ENCODE measurements around the gene ARMC2.
"Not testable (repeated sequence)": the region's sequence is repeated elsewhere in the genome, so short reads cannot be mapped to it uniquely, and the experiment has no call there.

The ARMC2 gene

GRCh38 chr6:108840919-108841318 lies 7.3 kb upstream of the ARMC2 start:
- H3K27me3 Mint-ChIP-seq = peaks cover 5% of the 10 kb centered on the region
- H3K9me3 Mint-ChIP-seq = no peaks in the 10 kb centered on the region
- no peak overlapping the region for H3K4me3 Mint-ChIP-seq
- H3K27ac Mint-ChIP-seq = peak overlapping the region; percentile 8
- DNase-seq (ENCODE audit: low spot score in 2 of 2) = no peak
- H3K4me1 Mint-ChIP-seq = peaks cover 19% of the 10 kb centered on the region
- H3K36me3 Mint-ChIP-seq = no peaks in the 10 kb centered on the region
- no peak for ATAC-seq (ENCODE audit: low read depth)

GRCh38 chr6:108841377-108841855 lies 6.8 kb upstream of the ARMC2 start:
- no peak overlapping the region for H3K4me3 Mint-ChIP-seq
- no peak for DNase-seq (ENCODE audit: low spot score in 2 of 2)
- H3K27me3 Mint-ChIP-seq = peaks cover 5% of the 10 kb centered on the region
- H3K9me3 Mint-ChIP-seq = no peaks in the 10 kb centered on the region
- no peaks in the 10 kb centered on the region for H3K36me3 Mint-ChIP-seq
- peaks cover 19% of the 10 kb centered on the region for H3K4me1 Mint-ChIP-seq
- peak overlapping the region; percentile 8 for H3K27ac Mint-ChIP-seq
- peak; percentile 55 for ATAC-seq (ENCODE audit: low read depth)

GRCh38 chr6:108844135-108844534 lies 4.1 kb upstream of the ARMC2 start:
- H3K4me3 Mint-ChIP-seq = no peak overlapping the region
- DNase-seq (ENCODE audit: low spot score in 2 of 2) (no peak), ATAC-seq (ENCODE audit: low read depth) (no peak)
- no peaks in the 10 kb centered on the region for H3K9me3 Mint-ChIP-seq
- peaks cover 5% of the 10 kb centered on the region for H3K27me3 Mint-ChIP-seq
- H3K4me1 Mint-ChIP-seq = peaks cover 18% of the 10 kb centered on the region
- no peaks in the 10 kb centered on the region for H3K36me3 Mint-ChIP-seq
- no peak overlapping the region for H3K27ac Mint-ChIP-seq

- Mint-ChIP-seq H3K36me3 (no peaks in the 10 kb centered on the region), H3K4me3 (no peak overlapping the region), H3K9me3 (no peaks in the 10 kb centered on the region), H3K4me1 (peaks cover 16% of the 10 kb centered on the region), H3K27me3 (peaks cover 5% of the 10 kb centered on the region), H3K27ac (no peak overlapping the region)
- no peak for ATAC-seq (ENCODE audit: low read depth)
- no peak for DNase-seq (ENCODE audit: low spot score in 2 of 2)
Observed at GRCh38 chr6:108845145-108845544, 3.1 kb upstream of the ARMC2 start.

- no peak overlapping the region for H3K27ac Mint-ChIP-seq
- H3K4me1 Mint-ChIP-seq = peaks cover 17% of the 10 kb centered on the region
- H3K9me3 Mint-ChIP-seq = no peaks in the 10 kb centered on the region
- H3K4me3 Mint-ChIP-seq = no peak overlapping the region
- H3K36me3 Mint-ChIP-seq = no peaks in the 10 kb centered on the region
- DNase-seq (ENCODE audit: low spot score in 2 of 2) = no peak
- H3K27me3 Mint-ChIP-seq = peaks cover 5% of the 10 kb centered on the region
- ATAC-seq (ENCODE audit: low read depth) = no peak
Observed at GRCh38 chr6:108846101-108846500, 2.1 kb upstream of the ARMC2 start.

- no peak overlapping the region for H3K4me3 Mint-ChIP-seq
- peaks cover 14% of the 10 kb centered on the region for H3K4me1 Mint-ChIP-seq
- H3K27me3 Mint-ChIP-seq = peaks cover 3% of the 10 kb centered on the region
- no peak overlapping the region for H3K27ac Mint-ChIP-seq
- H3K9me3 Mint-ChIP-seq = no peaks in the 10 kb centered on the region
- no peaks in the 10 kb centered on the region for H3K36me3 Mint-ChIP-seq
- ATAC-seq (ENCODE audit: low read depth) (no peak), DNase-seq (ENCODE audit: low spot score in 2 of 2) (no peak)
Observed at GRCh38 chr6:108846628-108847027, 1.6 kb upstream of the ARMC2 start.

- no peaks in the 10 kb centered on the region for H3K27me3 Mint-ChIP-seq
Observed at GRCh38 chr6:108847738-108848115, 495 bp upstream of the ARMC2 start.

GRCh38 chr6:108850669-108851465 lies 2.6 kb downstream of the ARMC2 start:
- Mint-ChIP-seq H3K9me3 (no peaks in the 10 kb centered on the region), H3K27ac (peak overlapping the region; percentile 26), H3K36me3 (peaks cover 8% of the 10 kb centered on the region), H3K27me3 (no peaks in the 10 kb centered on the region), H3K4me1 (peaks cover 11% of the 10 kb centered on the region), H3K4me3 (no peak overlapping the region)
- ATAC-seq (ENCODE audit: low read depth) = no peak
- no peak for DNase-seq (ENCODE audit: low spot score in 2 of 2)

More at GRCh38 chr6:108847738-108848115, 495 bp upstream of the ARMC2 start:
- H3K36me3 Mint-ChIP-seq = no peaks in the 10 kb centered on the region
- peak overlapping the region; percentile 91 for H3K4me3 Mint-ChIP-seq
- H3K9me3 Mint-ChIP-seq = no peaks in the 10 kb centered on the region
- peak overlapping the region; percentile 96 for H3K27ac Mint-ChIP-seq
- ATAC-seq (ENCODE audit: low read depth) (no peak), DNase-seq (ENCODE audit: low spot score in 2 of 2) (no peak)
- peaks cover 11% of the 10 kb centered on the region for H3K4me1 Mint-ChIP-seq

GRCh38 chr6:108851756-108852155 lies 3.5 kb downstream of the ARMC2 start:
- Mint-ChIP-seq H3K36me3 (peaks cover 16% of the 10 kb centered on the region), H3K27ac (no peak overlapping the region), H3K4me1 (peaks cover 11% of the 10 kb centered on the region), H3K9me3 (peaks cover 1% of the 10 kb centered on the region), H3K27me3 (no peaks in the 10 kb centered on the region), H3K4me3 (no peak overlapping the region)
- DNase-seq (ENCODE audit: low spot score in 2 of 2) (no peak), ATAC-seq (ENCODE audit: low read depth) (no peak)

GRCh38 chr6:108853077-108853476 lies 4.9 kb downstream of the ARMC2 start:
- ATAC-seq (ENCODE audit: low read depth) (no peak), DNase-seq (ENCODE audit: low spot score in 2 of 2) (no peak)
- Mint-ChIP-seq H3K4me3 (no peak overlapping the region), H3K27me3 (no peaks in the 10 kb centered on the region), H3K9me3 (peaks cover 5% of the 10 kb centered on the region), H3K4me1 (peaks cover 8% of the 10 kb centered on the region), H3K36me3 (peaks cover 29% of the 10 kb centered on the region), H3K27ac (no peak overlapping the region)

- ATAC-seq (ENCODE audit: low read depth) = no peak
- H3K4me1 Mint-ChIP-seq = peaks cover 2% of the 10 kb centered on the region
- H3K27me3 Mint-ChIP-seq = no peaks in the 10 kb centered on the region
- no peak for DNase-seq (ENCODE audit: low spot score in 2 of 2)
- peaks cover 31% of the 10 kb centered on the region for H3K36me3 Mint-ChIP-seq
- H3K9me3 Mint-ChIP-seq = no peaks in the 10 kb centered on the region
- no peak overlapping the region for H3K4me3 Mint-ChIP-seq
- no peak overlapping the region for H3K27ac Mint-ChIP-seq
Observed at GRCh38 chr6:108862479-108863191, 14.4 kb downstream of the ARMC2 start.

GRCh38 chr6:108865751-108866286 lies 17.6 kb downstream of the ARMC2 start:
- not testable (repeated sequence) for H3K27ac Mint-ChIP-seq

GRCh38 chr6:108866798-108867197 lies 18.6 kb downstream of the ARMC2 start:
- H3K27ac Mint-ChIP-seq = no peak overlapping the region
- H3K4me3 Mint-ChIP-seq = no peak overlapping the region
- ATAC-seq (ENCODE audit: low read depth) (no peak), DNase-seq (ENCODE audit: low spot score in 2 of 2) (no peak)
- H3K4me1 Mint-ChIP-seq = peaks cover 10% of the 10 kb centered on the region
- H3K9me3 Mint-ChIP-seq = peaks cover 2% of the 10 kb centered on the region
- peaks cover 16% of the 10 kb centered on the region for H3K36me3 Mint-ChIP-seq
- no peaks in the 10 kb centered on the region for H3K27me3 Mint-ChIP-seq

More at GRCh38 chr6:108865751-108866286, 17.6 kb downstream of the ARMC2 start:
- not testable (repeated sequence) for ATAC-seq (ENCODE audit: low read depth); H3K4me3 Mint-ChIP-seq; H3K27me3 Mint-ChIP-seq; H3K9me3 Mint-ChIP-seq; DNase-seq (ENCODE audit: low spot score in 2 of 2); H3K4me1 Mint-ChIP-seq
- peaks cover 19% of the 10 kb centered on the region for H3K36me3 Mint-ChIP-seq

- DNase-seq (ENCODE audit: low spot score in 2 of 2) = no peak
- peaks cover 17% of the 10 kb centered on the region for H3K4me1 Mint-ChIP-seq
Observed at GRCh38 chr6:108868647-108869046, 20.4 kb downstream of the ARMC2 start.

More at GRCh38 chr6:108868647-108869046, 20.4 kb downstream of the ARMC2 start:
- H3K4me3 Mint-ChIP-seq = no peak overlapping the region
- H3K36me3 Mint-ChIP-seq = peaks cover 14% of the 10 kb centered on the region
- H3K27me3 Mint-ChIP-seq = no peaks in the 10 kb centered on the region
- ATAC-seq (ENCODE audit: low read depth) = no peak
- peaks cover 2% of the 10 kb centered on the region for H3K9me3 Mint-ChIP-seq
- no peak overlapping the region for H3K27ac Mint-ChIP-seq

Data from memory B cell (primary cell).